Spleen (tissue), 7 donors: ENCODE data around the gene MYO5B.

Experiments used
- POLR2AphosphoS5 ChIP-seq, 3 donors: sonication (generic); formaldehyde crosslinking; IDR thresholded peaks; one replicate each; pipeline ENCODE4 v1.5.1; 2017; ENCODE audit warnings: antibody characterized with exemption in 3 of 3
- TF ChIP-seq, protein P1 (sequence below), 11 experiments: fragments of 200-600 bp in 7 of 11; fragments of 450-650 bp in 4 of 11; sonication (generic) in 4 of 11; IDR thresholded peaks in 8 of 11; conservative IDR thresholded peaks in 3 of 11; 1 replicate in 7 of 11; 2 replicates in 4 of 11; pipeline versions ENCODE4 v1.4.0 to v1.8.0; 2016 to 2021; ENCODE audit warnings: antibody characterized with exemption in 11 of 11, inconsistent platforms in 4 of 11, mild to moderate bottlenecking in 1 of 11
- donor health status: DM: no; HTN: no; CAD: no; lungs with moderate emphysema.
- donor health status: DM: no; HTN: no; CAD: no.
- donor health status: DM: no; HTN: no; CAD: no.

DNA sequence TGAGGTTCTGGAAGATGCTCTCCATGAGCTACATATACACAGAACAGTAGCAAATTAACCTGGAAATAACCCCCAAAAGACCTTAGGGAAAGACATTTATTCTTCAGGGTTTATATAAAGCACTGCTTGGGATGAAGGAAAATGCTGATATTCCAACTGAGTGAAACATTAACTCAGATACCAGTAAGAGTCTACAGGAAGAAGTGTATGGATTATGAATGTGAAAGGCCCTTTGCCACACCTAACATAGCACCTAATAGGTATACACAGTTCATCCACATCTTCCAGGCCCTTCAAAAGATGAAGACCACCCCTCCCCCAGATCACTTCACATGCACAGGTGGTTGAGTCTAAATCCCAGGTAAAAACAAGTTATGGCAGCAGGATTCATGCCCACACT lies 50.4 kb downstream of the MYO5B start:
- TF ChIP-seq, protein P1, sequence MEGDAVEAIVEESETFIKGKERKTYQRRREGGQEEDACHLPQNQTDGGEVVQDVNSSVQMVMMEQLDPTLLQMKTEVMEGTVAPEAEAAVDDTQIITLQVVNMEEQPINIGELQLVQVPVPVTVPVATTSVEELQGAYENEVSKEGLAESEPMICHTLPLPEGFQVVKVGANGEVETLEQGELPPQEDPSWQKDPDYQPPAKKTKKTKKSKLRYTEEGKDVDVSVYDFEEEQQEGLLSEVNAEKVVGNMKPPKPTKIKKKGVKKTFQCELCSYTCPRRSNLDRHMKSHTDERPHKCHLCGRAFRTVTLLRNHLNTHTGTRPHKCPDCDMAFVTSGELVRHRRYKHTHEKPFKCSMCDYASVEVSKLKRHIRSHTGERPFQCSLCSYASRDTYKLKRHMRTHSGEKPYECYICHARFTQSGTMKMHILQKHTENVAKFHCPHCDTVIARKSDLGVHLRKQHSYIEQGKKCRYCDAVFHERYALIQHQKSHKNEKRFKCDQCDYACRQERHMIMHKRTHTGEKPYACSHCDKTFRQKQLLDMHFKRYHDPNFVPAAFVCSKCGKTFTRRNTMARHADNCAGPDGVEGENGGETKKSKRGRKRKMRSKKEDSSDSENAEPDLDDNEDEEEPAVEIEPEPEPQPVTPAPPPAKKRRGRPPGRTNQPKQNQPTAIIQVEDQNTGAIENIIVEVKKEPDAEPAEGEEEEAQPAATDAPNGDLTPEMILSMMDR (IDR thresholded peaks at IDR 0.05 in 8 of 11, conservative IDR thresholded peaks at IDR 0.05 in 3 of 11), result no peak
- no peak for TF ChIP-seq POLR2AphosphoS5 (IDR thresholded peaks at IDR 0.05)
